GM15510 (cell line): Measurements from ENCODE around the gene ABCA1.

Experiments used
- POLR2A ChIP-seq: IDR thresholded peaks from 3 replicates; pipeline ENCODE4 v1.6.1; 2011; ENCODE audit warnings: borderline replicate concordance; ENCODE audit not compliant: insufficient read length; ENCODE audit errors: extremely low read depth

Gene ABCA1

GRCh38 chr9:104810421-104811339 lies 117.3 kb downstream of the ABCA1 start:
- no peak for TF ChIP-seq POLR2A

DNA sequence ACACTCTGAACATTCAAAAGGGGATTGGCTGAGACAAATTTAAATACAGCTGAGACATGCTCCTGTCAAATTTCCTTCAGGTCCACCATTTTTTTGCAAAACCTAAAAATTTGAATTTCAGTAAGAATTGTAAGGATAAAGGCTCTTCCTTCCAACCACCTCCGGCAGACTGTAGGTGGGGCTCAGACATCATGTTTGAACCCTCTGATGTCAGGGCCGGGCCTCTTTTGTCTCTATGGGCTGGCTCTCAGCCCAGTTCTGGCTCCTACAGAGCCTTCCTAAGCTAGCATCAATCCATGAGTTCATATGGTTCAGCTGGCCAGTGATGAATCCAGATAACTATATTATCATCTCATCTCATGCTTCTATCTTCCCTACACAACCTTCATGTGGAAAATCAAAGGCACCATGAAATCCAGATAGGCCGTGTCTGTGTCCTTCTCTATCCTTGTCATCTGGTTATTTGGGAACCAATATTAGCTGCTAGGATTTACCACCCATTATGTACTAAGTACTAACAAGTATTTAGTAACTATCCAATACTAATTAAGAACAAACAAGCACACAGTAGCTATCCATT lies 119.8 kb downstream of the ABCA1 start:
- no peak for TF ChIP-seq POLR2A

DNA sequence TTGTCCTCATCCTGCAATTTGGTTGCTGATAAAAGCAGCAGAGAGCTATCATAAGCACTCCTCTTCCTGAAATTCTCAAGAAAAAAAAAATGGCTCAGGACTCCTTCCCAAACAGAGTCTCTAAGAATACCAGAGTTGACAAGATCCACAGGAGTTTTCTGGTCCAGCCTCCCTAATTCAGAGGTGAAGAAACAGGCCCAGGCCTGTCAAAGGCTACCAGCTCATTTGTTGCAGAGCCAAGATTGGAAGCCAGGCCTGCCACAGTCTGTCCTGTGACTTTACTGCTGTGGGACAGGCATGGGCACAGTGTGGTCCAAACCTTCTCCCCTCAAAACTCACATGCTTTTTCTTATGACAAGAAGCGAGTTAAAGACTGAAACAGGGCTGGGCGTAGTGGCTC lies 122.5 kb downstream of the ABCA1 start:
- TF ChIP-seq POLR2A, result no peak

GRCh38 chr9:104802906-104803305 lies 125.0 kb downstream of the ABCA1 start:
- no peak for TF ChIP-seq POLR2A

DNA sequence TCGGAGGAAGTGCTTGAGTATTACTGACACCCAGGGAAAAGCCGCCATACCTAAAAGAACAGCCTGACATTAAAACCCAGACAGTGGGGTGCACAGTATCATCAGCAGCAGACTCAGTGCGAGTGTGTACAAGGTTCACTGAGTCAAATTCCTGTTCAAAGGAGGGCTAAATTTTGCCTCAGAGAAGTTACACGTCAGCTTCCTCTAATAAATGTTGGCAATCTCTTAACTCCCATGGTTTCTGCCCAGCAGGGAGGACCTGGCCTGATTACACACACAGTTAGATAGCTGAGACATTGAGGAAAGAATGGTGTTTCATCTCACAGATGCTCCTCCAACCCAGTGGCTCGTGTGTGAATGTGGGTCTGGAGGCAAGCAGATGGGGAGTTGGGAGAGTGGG lies 125.8 kb downstream of the ABCA1 start:
- no peak for TF ChIP-seq POLR2A

GRCh38 chr9:104800068-104800785 lies 127.7 kb downstream of the ABCA1 start:
- TF ChIP-seq POLR2A, result no peak

- TF ChIP-seq POLR2A, result no peak
These were observed 129.6 kb downstream of the ABCA1 start for GRCh38 chr9:104798209-104798995.

DNA sequence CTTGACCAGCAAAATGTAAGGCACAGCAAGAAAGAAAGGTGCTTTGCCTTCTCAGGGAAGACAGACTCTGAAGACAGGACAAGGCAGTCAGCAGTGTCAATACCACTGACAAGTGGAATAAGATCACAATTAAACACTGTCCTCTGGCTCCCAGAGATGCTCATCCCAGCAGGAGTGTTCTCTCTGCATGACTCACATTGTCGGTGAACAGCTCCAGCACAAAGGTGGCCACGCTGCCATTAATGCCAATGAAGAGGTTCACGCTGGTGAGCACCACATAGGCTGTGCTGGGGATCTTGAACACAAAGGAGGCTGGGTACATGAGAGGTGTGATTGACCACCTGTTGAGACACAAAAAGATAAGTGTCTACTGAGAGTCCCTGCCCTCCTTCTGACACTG lies 132.1 kb downstream of the ABCA1 start:
- TF ChIP-seq POLR2A, result no peak

DNA sequence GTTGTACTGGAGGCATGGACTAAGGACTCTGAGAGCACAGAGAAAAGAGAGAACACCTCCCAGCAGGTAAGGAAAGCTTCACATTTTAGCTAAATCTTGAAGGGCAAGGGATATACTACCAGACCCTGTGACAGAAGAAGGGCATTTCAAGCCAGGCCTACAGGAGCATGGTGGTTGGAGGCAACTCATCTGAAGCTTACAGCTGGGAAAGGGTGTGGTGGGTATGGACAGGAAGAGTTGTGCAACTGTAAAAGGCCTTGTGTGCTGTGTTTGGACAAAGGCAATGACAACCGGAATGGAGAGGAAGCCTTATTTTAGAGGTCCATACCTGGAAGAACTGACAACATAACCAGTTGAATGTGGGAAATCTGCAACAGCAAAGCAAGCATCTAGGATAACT lies 132.9 kb downstream of the ABCA1 start:
- no peak for TF ChIP-seq POLR2A

DNA sequence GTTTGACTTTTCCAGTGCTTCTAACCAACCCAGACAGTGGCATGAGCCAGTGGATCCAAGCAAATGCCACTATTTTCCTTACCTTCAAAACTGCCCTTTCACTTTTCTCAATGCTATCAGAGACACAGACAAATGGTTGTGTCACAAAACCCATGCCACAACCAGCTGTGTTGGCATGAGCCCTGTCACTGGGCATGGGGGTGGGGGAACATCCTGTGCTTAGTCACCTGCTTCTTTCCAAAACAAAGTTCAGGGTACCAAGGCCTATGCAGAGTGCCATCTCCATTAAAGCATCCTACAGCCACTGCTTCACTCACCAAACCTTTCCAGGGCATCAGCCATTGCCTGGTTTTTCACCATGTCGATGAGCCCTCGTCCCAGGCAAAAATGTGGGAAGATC lies 133.9 kb downstream of the ABCA1 start:
- no peak for TF ChIP-seq POLR2A

DNA sequence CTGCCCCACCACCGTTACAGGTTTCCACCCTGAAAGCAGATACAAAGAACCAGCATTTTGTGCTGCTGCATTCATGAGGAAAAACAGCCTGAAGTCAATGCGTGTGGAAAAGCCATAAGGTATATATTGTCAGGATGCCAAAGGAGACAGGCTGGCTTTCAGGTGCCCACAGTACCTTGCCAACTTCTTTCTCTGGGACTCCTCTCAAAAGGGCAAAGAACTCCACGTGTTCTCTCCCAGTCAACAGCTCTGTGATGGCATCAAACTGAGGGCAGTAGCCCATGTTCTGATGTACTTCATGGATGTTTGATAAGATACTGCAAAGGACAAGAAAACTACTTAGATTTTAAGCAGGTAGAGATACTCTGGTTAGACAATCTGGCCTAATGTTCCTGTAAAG lies 139.7 kb downstream of the ABCA1 start:
- no peak for TF ChIP-seq POLR2A

DNA sequence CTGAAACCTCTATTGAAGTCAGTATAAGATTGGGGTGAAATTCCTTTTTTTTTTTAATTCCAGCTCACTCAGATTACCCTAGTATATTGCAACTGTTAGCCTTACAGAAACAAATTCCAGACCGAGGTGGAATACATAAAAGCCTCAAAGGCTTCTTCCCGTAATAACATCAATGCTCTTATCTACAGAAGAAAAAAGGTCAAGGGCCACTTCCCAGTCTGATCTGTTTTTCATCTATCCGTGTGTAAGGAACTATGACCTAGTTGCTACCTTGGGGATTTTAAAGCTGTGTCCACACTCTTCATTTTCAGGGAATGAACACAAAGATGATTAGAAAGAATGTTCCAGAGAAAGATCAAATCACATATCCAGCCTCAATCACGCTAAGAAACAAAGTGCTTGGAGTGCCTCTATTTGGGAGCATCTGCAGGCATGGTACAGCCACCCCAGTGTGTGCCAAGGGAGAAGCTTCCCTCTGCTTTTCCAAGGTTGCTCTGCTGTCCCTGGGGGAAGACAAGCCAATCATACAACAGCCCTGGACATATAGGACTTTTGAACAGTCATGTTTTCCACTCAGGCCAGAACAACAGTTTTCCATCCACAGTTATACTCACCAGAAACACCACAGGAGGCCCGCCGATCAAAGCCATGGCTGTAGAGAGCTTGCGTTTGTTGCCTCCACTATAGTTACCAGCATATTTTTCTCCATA lies 140.5 kb downstream of the ABCA1 start:
- TF ChIP-seq POLR2A, result no peak

- no peak for TF ChIP-seq POLR2A
These were observed 141.7 kb downstream of the ABCA1 start for GRCh38 chr9:104786293-104786692.

DNA sequence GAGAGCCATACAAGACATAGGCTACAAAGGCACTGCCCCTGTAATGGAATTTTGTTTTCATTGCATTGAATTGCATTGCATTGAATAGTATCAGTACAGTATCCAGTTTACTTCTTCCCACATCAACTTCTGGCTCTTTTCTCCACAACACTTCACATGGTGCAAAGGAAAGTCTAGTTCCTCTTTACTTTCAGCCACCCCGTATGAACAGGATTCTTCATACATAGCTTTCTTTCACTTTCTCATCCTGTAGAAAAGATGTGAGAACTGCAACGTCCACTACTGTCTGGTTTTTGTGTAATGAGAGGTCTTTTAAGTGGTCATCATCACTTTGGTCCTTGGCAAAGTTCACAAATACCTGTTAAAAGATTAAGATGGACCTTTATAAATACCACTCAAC lies 143.9 kb downstream of the ABCA1 start:
- no peak for TF ChIP-seq POLR2A
